Stimulated activated CD8-positive, alpha-beta memory T cell treated with anti-CD3 and anti-CD28 coated beads, Interleukin-4, amount 100 ng/mL, for 1 hour (primary cell): ENCODE results near the gene CARF.
"Not testable (repeated sequence)": the region's sequence is repeated elsewhere in the genome, so short reads cannot be mapped to it uniquely, and the experiment has no call there.

Experiments
- DNase-seq, 2 donors: peaks; one replicate each; pipeline ENCODE4 v3.0.0-alpha.2; 2020; ENCODE audit warnings: low read depth in 2 of 2, low spot score in 1 of 2

CARF gene

GRCh38 chr2:202933958-202934357 lies 21.9 kb downstream of the CARF start:
- no peak for DNase-seq

GRCh38 chr2:202934456-202934855 lies 22.4 kb downstream of the CARF start:
- DNase-seq, result no peak

GRCh38 chr2:202938960-202939359 lies 26.9 kb downstream of the CARF start:
- no peak for DNase-seq

DNA sequence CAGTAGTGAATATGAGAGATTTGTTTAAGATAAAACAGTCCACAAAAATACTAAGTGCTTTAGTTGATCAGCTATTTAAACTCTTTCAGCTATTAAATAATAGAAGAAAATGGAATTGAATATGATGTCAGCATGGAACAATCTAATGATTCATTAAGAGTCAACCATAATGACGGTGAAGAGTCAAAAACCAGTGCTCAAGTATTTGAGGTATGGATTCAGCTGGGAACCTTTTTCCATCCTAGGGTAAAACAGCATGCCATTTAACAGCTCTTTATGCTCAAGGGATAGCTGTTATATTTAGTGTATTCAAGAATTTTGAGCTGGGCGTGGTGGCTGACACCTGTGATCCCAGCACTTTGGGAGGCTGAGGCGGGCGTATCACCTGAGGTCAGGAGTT lies 29.7 kb downstream of the CARF start:
- no peak for DNase-seq

GRCh38 chr2:202944408-202944807 lies 32.3 kb downstream of the CARF start:
- DNase-seq, result no peak

- DNase-seq, result no peak
These were observed 32.7 kb downstream of the CARF start for GRCh38 chr2:202944816-202945215.

DNA sequence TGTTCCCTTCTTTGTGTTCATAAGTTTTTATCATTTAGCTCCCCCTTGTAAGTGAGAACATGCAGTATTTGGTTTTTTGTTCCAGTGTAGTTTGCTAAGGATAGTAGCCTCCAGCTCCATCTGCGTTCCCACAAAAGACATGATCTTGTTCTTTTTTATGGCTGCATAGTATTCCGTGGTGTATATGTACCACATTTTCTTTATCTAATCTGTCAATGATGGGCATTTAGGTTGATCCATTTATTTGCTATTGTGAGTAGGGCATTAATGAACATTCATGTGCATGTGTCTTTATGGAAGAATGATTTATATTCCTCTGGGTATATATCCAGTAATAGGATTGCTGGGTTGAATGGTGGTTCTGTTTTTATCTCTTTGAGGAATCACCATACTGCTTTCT lies 33.4 kb downstream of the CARF start:
- no peak for DNase-seq

GRCh38 chr2:202949333-202949732 lies 37.3 kb downstream of the CARF start:
- not testable (repeated sequence) for DNase-seq

GRCh38 chr2:202950592-202950991 lies 38.5 kb downstream of the CARF start:
- no peak for DNase-seq

DNA sequence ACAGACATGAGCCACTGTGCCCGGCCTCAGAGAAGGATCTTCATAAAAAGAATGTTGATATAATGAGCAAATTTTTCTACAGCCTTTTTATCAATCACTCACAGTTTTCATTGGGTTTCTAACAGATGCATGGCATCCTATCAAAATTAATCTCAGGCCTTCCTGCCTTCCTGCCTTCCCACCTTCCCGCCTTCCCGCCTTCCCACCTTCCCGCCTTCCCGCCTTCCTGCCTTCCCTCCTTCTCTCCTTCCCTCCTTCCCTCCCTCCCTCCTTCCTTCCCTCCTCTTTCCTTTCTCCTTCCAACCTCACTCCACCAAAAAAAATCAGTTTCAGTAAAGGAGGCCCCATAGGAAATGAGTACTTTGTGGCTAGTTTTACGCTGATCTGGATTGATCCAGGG lies 48.4 kb downstream of the CARF start:
- no peak for DNase-seq

DNA sequence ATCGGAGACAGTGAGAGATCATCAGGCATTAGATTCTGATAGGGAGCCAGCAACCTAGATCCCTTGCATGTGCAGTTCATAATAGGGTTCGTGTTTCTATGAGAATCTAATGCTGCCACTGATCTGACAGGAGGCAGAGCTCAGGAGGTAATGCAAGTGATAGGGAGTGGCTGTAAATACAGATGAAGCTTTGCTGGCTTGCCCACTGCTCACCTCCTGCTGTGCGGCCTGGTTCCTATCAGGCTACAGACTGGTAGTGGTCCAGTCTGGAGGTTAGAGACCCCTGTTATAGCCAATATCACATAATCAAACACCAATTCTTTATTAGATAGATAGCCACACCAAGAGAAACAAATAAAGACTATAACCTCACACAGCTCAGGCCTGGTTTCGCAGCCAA lies 51.6 kb downstream of the CARF start:
- no peak for DNase-seq

DNA sequence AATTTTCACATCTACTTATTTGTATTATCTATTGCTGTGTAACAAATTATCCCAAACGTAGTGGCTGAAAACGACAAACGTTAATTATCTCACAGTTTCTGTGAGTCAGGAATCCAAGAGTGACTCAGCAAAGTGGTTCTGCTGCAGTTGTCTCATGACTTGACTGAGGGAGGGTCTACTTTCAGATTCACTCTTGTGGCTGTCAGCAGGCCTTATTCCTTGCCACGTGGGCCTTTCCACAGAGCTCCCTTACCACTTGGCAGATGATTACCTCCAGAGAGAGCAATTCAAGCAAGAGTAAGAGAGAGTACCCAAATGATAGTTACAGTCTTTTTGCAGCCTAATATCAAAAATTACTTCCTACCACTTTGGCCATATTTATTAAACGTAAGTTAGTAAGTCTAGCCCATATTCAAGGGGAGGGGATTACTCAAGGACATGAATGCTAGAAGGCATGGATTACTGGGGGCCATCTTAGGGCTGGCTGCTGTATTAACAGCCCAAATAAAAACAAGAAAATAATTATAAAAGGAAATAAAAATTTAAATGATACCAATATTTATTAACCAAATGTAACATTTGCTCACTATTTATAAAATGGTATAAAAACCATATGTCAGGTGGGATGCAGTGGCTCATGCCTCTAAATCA lies 53.9 kb downstream of the CARF start:
- DNase-seq, result no peak

DNA sequence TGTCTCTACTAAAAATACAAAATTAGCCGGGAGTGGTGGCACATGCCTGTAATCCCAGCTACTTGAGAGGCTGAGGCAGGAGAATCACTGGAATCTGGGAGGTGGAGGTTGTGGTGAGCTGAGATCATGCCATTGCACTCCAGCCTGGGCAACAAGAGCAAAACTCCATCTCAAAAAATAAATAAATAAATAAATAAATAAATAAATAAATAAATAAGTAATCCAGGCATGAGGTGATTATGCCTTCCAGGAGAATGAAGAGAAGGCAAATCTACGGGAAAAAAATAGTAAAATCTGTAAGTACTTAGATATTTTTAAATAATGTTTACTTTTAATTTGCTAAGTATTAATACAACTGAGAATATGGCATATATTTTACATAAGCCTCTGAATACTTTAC lies 57.3 kb downstream of the CARF start:
- not testable (repeated sequence) for DNase-seq

DNA sequence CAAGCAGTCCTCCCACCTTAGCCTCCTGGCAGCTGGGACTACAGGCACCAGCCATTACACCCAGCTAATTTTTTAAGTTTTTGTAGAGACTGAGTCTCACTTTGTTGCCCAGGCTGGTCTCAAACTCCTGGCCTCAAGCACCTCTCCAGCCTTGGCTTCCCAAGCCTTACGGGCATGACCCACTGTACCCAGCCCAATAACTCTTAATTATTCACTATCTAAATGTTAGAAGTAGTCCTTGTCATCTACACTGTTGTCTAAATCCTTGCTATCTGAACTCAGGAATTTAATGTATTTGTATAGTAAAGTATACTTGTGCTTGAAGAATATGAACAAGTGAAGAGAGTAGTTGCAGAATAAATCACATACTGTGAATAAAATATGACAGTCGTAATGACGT lies 64.7 kb downstream of the CARF start:
- no peak for DNase-seq

- no peak for DNase-seq
These were observed 70.9 kb downstream of the CARF start for GRCh38 chr2:202982779-202983491.

- no peak for DNase-seq
These were observed 77.7 kb downstream of the CARF start for GRCh38 chr2:202989749-202990148.

DNA sequence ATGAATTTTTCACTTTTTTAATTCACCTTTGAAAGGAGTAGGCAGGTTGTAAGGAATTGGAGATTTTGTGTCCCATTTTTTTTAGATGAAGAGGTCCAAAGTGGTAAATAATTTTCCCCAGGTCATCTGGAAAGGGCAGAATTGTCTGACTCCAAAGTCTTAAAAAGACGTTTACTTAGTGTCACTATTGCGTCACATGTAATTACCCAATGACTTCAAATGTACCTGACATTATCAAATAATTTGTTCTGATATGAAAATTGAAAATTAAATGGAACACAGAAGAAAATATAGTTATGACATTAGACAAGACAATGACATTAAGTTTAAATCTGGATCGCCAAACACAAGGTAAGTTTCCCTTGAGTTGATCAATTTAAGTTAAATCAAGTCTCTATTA lies 78.4 kb downstream of the CARF start:
- no peak for DNase-seq

DNA sequence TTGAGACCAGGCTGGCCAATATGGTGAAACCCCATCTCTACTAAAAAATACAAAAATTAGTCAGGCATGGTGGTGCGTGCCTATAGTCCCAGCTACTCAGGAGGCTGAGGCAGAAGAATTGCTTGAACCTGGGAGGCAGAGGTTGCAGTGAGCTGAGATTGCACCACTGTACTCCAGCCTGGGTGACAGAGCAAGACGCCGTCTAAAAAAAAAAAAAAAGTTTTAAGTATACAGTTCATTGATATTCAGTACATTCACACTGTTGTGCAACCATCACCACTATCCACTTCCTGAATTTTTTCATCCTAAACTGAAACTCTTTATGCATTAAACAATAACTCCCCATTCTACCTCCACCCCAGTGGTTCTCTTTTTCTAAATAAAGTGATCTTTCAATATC lies 85.0 kb downstream of the CARF start:
- DNase-seq, result not testable (repeated sequence)

DNA sequence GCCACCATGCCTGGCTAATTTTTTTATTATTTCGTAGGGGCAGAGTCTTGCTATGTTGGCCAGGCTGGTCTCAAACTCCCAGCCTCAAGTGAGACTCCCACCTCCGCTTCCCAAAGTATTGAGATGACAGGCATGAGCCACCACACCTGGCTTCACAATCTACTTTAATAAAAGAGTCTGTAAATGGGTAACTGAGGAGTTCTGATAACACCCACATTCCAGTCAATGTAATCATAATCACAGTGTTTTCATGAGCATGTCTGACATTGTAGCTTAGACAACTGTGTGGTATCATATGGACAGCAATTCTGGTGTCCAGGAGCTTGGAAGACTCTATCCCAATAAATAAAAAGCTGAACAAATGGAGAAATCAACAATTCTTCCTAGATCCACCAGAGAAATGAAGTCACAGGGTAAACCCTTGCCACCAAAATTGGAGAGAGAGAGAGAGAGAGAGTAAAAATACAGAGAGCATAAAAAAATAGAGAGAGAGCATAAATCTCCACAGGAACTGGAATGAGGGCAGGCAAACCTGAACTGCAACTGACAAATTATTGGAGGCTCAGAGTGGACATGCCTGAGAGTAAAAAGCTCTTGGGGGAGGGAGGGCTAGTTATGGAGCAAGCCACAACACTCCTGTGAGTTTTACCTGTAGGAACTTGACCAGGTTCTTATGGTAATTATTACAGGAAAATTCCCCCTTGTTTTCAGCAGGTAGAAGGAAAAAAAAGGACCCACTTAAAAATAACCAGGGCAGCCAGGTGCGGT lies 90.2 kb downstream of the CARF start:
- DNase-seq, result no peak

- DNase-seq, result no peak
These were observed 91.6 kb downstream of the CARF start for GRCh38 chr2:203003716-203004115.

- peak; percentile 90 to 91 for DNase-seq
These were observed 102.6 kb downstream of the CARF start, which contains the start of gene NBEAL1 for GRCh38 chr2:203014456-203015199. TSS of gene NBEAL1 (plus strand) at chr2:203014875. CDS start at chr2:203016385, 1,510 bp downstream.
